Measurements from ENCODE around the gene BRD1.
"Not testable (repeated sequence)": the region's sequence is repeated elsewhere in the genome, so short reads cannot be mapped to it uniquely, and the experiment has no call there.

The BRD1 gene

GRCh38 chr22:49767355-49768062, 60.2 kb downstream of the BRD1 start:
- peak; percentile 53 for DNase-seq

DNA sequence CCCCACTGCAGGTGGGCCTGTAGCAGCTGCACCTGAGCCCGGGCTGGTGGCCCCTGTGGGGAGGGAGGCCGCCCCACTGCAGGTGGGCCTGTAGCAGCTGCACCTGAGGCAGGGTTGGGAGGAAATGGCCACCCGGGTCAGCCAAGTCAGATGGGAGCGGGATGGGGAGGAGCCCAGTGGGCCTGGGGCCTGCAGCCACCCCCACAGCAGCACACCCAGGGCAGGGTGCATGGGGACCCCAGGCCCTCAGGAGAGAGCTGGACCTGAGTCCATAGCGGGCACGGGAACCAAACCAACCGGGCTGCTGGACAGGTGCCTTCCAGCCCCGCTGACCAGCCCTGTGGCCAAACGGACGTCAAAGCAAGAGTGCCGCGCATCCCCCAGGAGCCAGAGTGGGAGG, 61.7 kb downstream of the BRD1 start:
- no peak for DNase-seq

DNA sequence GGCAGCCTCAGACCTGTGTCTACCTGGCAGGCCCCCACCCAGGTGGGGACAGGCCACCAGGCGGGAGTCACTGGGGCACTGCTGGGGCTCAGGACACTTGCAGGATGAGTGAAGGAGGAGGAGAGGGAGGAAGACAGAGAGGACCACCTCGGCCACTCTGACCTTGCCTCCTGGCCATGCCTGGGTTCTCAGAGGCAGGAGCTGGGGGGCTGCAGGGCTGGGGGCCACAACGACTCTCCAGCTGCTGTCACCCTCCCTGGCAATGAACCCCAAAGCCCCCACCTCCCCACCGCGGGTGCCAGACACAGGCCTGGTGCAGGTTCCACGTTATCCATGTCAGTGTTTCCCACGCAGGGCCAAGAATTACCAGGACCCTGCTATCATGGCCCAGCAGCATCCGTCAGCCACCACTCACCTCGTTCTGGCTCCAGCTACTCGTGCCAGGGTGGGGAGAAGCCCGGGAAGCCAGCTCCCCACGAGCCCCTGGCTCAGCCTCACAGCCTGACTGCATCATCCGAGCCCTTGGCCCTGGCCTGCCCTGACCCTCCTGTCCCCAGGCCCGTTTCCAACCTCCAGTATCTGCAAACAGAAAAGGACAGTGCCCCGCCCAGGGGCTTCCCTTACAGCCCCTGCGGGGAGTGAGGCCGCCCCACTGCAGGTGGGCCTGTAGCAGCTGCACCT, 62.4 kb downstream of the BRD1 start:
- DNase-seq, result no peak

DNA sequence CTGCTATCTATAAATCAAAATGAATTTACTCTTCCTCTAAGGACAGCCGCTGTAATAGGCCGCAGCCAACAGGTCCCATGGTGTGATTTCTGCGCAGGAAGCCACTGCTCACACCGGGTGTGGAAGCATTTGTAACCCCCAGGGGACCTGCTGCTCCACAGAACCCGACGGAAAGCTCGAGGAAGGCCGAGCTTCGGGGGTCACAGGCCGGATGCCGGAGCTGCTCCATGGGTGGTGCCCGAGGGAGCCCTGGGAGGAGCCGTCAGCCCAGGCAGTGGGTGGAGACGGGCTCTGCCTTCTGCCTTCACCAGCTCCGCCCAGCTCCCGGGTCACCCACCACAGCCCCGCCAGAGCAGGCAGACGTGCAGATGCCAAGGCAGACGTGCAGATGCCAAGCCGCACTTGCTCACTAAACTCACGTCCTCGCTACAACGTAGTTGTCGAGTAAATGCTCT, 63.5 kb downstream of the BRD1 start:
- DNase-seq, result no peak

- DNase-seq, result no peak
These were observed 64.0 kb downstream of the BRD1 start for GRCh38 chr22:49763696-49764095.

GRCh38 chr22:49763138-49763537, 64.5 kb downstream of the BRD1 start:
- no peak for DNase-seq

DNA sequence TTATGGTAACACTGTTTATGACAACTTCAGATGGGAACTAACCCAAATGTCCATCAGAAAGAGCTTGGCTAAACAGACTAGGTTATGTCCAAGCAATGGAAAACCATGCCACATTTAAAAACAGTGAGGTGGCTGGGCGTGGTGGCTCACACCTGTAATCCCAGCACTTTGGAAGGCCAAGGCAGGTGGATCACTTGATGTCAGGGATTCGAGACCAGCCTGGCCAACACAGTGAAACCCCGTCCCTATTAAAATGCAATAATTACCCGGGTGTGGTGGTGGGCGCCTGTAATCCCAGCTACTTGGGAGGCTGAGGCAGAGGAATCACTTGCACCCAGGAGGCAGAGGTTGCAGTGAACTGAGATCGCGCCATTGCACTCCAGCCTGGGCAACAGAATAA, 65.1 kb downstream of the BRD1 start:
- not testable (repeated sequence) for DNase-seq

GRCh38 chr22:49761836-49762235, 65.8 kb downstream of the BRD1 start:
- no peak for DNase-seq

DNA sequence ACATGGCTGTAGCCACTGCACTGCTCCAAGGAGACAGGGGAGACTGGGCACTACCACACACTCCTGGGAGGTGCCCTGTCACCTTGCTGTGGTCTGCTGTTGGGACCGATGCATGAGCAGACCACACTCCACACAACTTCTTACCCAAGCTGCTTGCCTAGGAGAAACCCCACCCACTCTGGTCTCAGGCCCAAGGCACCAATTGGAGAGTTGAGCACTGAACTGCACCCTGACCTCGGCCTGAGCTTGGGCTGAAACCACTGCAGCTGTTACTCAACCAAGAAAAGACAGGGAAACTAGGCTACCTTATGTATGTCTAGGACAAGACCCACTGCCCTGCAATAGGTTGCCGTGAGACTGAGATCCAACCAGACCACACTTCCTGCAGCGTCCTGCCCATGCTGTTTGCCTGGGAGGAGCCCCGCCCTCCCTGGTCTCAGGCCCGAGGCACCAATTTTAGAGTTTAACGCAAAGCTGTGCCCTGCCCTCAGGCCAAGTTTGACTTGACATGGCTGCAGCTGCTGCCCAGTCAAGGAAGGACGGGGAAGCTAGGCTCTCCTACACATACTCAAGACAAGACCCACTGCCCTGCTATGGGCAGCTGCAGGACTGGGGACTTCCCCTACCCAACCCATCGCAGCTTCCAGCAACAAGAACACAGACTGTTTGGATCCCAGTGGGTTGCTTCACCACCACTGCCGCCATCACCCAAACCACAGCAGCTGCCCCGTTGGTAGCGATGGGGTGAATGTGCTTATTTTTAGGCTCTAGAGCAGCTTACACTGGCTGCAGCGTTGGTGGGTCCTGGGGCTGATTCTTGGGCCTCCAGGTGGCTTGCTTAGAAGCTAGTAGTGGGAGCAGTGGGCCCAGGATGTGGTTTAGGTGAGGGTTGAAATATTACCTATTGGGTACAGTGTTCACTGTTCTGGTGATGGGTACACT, 66.8 kb downstream of the BRD1 start:
- DNase-seq, result peak; percentile 98

DNA sequence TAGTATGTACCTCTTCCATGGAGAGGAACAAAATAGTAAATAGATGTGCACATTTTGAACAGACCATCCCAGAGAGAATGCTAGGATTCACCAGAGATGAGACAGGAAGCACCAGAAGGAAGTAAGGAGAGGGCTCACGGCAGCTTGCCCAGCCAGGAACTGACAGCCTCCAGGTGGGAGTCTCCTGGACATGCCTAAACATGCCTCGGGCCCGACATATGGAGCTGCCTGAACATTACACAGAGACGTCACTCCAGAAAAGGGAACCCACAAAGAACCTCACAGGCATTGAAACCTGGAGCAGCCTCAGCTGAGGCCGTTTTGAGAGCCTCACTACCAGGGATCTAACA, 67.4 kb downstream of the BRD1 start:
- DNase-seq, result peak; percentile 92

DNA sequence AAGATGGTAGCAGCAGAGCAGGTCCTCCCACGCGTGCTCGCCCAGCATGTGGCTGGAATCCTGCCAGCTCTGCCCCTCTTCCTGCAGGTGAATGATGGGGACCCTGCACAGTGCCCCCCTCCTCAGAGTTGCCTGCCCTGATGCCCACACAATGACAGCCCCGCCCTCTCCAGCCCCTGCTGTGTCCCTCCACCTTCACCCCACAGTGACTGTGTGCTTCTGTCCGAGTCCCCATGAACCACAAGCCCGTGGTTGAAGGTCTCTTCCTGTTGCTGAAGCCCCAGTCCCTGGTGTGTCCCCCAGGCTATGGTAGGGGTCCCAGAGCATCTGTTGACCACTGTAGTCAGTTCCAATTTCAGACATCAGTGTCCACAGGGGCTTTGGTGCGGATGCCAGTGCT, 71.0 kb downstream of the BRD1 start:
- DNase-seq, result no peak

DNA sequence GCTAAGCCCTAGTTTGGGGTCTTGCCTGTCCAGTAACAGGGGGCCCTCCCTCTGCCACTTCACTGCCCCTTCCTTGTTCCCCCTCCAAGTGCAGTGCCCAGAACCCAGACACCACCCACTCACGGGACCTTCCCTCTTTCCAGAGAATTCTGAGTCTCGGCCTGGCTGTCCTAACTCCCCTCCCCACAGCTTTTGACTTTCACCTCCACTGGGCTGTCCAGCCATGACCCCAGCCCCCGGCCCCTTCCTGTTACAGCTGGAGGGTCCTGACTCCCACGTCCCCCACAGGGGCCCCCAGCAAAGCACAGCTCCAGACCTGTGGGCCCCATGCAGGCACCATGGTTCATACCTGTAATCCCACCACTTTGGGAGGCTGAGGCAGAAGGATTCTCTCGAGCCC, 71.5 kb downstream of the BRD1 start:
- no peak for DNase-seq

- DNase-seq, result no peak
These were observed 72.1 kb downstream of the BRD1 start for GRCh38 chr22:49755631-49756001.

- no peak for DNase-seq
These were observed 72.7 kb downstream of the BRD1 start for GRCh38 chr22:49754696-49755630.

DNA sequence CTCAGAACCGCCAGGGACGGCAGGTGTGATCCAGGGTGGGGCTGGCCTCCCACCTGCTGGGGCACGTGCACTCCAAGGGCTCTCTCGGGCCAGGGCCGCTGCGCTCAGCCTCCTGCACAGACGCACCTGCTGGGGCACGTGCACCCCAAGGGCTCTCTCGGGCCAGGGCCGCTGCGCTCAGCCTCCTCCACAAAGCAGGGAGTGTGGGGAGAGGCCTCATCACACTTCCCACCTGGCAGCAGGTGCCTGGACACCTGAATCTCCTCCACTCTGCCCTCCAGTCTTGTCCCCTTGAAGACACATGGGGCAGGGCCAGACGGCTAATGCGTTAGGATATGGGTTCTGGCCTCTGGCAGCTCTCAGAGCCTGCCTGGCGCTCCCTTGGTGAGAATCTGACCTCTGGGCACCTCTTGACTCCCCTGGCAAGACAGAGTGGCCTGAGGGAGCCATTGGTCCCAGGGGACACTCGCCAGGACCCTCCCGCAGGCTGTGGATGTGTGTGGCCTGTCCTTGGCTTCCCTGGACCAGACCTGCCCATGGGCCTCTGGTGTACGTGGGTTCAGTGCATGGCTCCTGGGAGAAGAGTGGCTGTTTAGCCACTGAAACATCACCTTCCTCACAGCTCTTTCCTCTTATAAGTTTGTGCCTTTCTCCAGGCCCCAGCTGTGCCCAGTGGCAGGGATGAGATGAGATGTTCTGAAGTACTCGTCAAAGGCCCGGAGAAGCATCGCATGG, 73.5 kb downstream of the BRD1 start:
- DNase-seq, result no peak

- no peak for DNase-seq
These were observed 74.3 kb downstream of the BRD1 start for GRCh38 chr22:49753276-49753890.

GRCh38 chr22:49752598-49753091, 75.0 kb downstream of the BRD1 start:
- peak; percentile 78 for DNase-seq

DNA sequence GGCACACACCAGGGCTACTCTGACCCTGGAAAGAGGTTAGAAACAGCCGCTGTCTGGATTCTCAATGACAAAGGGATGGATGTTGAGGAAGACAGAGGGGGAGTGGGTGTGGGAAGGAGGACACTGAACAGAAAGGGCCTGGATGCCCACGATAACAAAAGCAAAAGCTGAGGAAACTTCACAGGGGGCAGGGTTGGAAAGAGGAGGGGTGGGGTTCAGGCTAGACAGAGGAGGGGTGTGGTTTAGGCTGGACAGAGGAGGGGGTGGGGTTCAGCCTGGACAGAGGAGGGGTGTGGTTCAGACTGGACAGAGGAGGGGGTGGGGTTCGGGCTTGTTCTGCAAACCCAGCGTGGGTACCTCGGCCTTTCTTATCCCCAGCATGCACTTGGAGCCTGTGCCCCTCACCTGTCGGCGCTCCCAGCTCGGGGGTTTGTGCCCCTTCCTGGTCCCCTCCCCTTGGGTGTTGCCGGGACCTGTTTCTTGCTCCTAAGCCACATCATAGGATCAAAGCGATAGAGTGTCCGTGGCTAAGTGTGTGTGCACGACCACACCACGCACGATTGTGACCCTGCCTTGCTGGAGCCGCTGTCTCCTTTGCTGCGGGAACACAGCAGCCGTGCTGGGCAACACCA, 75.6 kb downstream of the BRD1 start:
- DNase-seq, result no peak

- DNase-seq, result no peak
These were observed 76.2 kb downstream of the BRD1 start for GRCh38 chr22:49751318-49751965.

GRCh38 chr22:49749885-49750510, 77.7 kb downstream of the BRD1 start:
- no peak for DNase-seq
